ENCODE data around the gene ESR2.

GRCh38 chr14:64074961-64075612, 219.1 kb downstream of the ESR2 start:
- no peak for TF ChIP-seq POLR2AphosphoS5 (IDR thresholded peaks at IDR 0.05; ENCODE audit: insufficient read depth, low read depth, low read length)
- no peak for TF ChIP-seq POLR2A (IDR thresholded peaks at IDR 0.05; ENCODE audit: low read depth, low read length)
- TF ChIP-seq CTCF (IDR thresholded peaks at IDR 0.05; ENCODE audit: extremely low read depth in 1 of 2, insufficient read depth in 1 of 2, low read depth in 1 of 2, low read length in 2 of 2), result no peak
- no peak for TF ChIP-seq EZH2 (IDR thresholded peaks at IDR 0.05; ENCODE audit: borderline replicate concordance, low read depth, low read length, severe bottlenecking)
- TF ChIP-seq MAX (IDR thresholded peaks at IDR 0.05; ENCODE audit: insufficient read depth, insufficient read length), result no peak
- no peak for TF ChIP-seq MYC (IDR thresholded peaks at IDR 0.05; ENCODE audit: low read depth, low read length)
- TF ChIP-seq FOS (IDR thresholded peaks at IDR 0.05; ENCODE audit: borderline replicate concordance, insufficient read depth, low read length), result peak; percentile 79
- no peak for TF ChIP-seq GATA2 (IDR thresholded peaks at IDR 0.05; ENCODE audit: insufficient read depth, insufficient read length, low read depth, low read length)
- TF ChIP-seq JUN (IDR thresholded peaks at IDR 0.05; ENCODE audit: borderline replicate concordance, insufficient read depth, insufficient read length, low read depth), result peak; percentile 69
